Measurements from ENCODE around the gene MFN2. TPM values are rescaled to one million over a fixed set of nuclear protein-coding genes. Genes with fewer than 3 reads are reported as not detected.

The MFN2 gene
- total and polyA plus RNA-seq, 9 of the 15 experiments (the other 6 are each of a cell fraction or from before 2014, with no cell fraction given): 10.5 to 158 (median 87.1) TPM

DNA sequence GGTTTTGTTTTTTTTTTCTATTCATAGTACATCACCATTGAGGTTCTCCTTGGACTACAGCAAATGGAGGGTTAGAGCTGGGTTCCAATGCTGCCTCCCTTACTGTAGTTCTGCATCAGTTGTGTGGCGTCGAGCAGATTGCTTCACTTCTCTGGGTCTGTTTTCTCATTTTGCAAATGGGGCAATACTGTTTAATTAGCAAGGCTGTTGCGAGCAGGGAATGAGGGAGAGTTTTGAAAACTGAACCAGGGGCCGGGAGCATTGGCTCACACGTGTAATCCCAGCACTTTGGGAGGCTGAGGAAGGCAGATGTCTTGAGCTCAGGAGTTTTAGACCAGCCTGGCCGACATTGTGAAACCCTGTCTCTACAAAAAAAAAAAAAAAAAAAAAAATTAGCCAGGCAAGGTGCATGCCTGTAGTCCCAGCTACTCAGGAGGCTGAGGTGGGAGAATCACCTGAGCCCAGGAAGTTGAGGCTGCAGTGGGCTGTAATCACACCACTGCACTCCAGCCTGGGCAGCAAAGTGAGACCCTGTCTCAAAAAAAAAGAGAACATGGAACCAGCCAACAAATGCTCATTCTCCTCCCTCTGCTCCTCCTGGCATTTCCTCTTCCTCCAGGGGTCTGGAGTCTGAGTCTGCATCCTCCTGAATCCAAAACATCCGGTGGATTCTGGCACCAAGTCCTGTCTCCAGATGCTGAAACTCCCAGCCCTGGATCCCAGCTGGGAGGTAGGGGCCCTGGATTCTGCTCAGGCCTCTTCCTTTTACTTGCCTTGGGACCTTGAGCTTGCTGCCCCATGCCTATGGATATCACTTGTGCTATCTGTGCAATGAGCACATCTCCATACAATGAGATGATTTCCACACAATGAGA, 49.4 kb upstream of the MFN2 start:
- Histone ChIP-seq H3K9me1 (ENCODE audit: control insufficient read depth, insufficient read depth, low read length) (no peaks in the 10 kb centered on the region), H4K20me1 (replicated peaks; ENCODE audit: control insufficient read depth, insufficient read depth, low read length) (no peaks in the 10 kb centered on the region), H3K27ac (ENCODE audit: extremely low read depth, low read depth, low read length) (peak overlapping the region; percentile 38; the same call in 2 of the 3 replicates), H2AFZ (ENCODE audit: low read depth, low read length) (peak overlapping the region; percentile 66), H3K4me2 (ENCODE audit: insufficient read depth, low read length) (0 out of 2 replicates have a peak overlapping the region, but pooled peaks have one; percentile 28), H3K36me3 (ENCODE audit: control insufficient read depth, insufficient read depth, low read length) (peaks cover under 1% of the 10 kb centered on the region; the same call in 2 of the 3 replicates), H3K9ac (ENCODE audit: insufficient read depth in 1 of 2, low read depth in 2 of 2, low read length in 2 of 2) (peak overlapping the region; percentile 34 to 46; a peak in 2 of 4 replicates), H3K4me1 (replicated peaks in 1 of 2; ENCODE audit: control insufficient read depth in 2 of 2, insufficient read depth in 2 of 2, low read length in 2 of 2) (peaks cover 29 to 40% of the 10 kb centered on the region in 2 experiments), H3K4me3 (no peak overlapping the region), H3K79me2 (ENCODE audit: control insufficient read depth, insufficient read depth, low read length) (peaks cover 22% of the 10 kb centered on the region), H3K27me3 (ENCODE audit: control insufficient read depth in 2 of 2, insufficient read depth in 2 of 2, low read length in 2 of 2) (no peaks in the 10 kb centered on the region), H3K9me3 (replicated peaks; ENCODE audit: control insufficient read depth, insufficient read depth, low read depth, low read length) (no peaks in the 10 kb centered on the region)
- ATAC-seq: no peak
- FAIRE-seq: no peak
- WGBS (ENCODE audit: insufficient coverage, low coverage, missing lambda C conversion rate): 66% methylated on average over 7 of the region's 7 CpGs
- in situ Hi-C loops (cut with MboI) (no loop called here), intact Hi-C loops (cut with micrococcal nuclease) (loop anchor here (5.0 kb wide), 1 partner anchor 86 kb away; the partner anchor contains the start of gene MIIP)
- DNase-seq (ENCODE audit: extremely low read depth in 1 of 4, low spot score in 3 of 4): no peak
- ChIA-PET POLR2A (interaction anchor here (0.6 to 6.3 kb wide), 7 partner anchors 18 to 137 kb away, joined by 3 to 130 read pairs (median 3); no protein-coding TSS in a partner anchor), CTCF (ENCODE audit: low intra/inter-chr PET ratio) (no interaction called here)
- BruUV-seq (replicated peaks): no TSS peak
- TF ChIP-seq PREB (CRISPR knock-in tag; IDR thresholded peaks at IDR 0.05) (no peak), FOXK2 (conservative IDR thresholded peaks at IDR 0.05 in 1 of 2, IDR thresholded peaks at IDR 0.05 in 1 of 2; ENCODE audit: low read depth in 2 of 2) (no peak), RFX1 (IDR thresholded peaks at IDR 0.05) (no peak), XRCC3 (IDR thresholded peaks at IDR 0.05) (no peak), TSHZ1 (CRISPR knock-in tag; IDR thresholded peaks at IDR 0.05) (no peak), CEBPG (CRISPR knock-in tag; IDR thresholded peaks at IDR 0.05) (peak; percentile 26; the same call in 1 of the 2 replicates), CEBPG (tag; conservative IDR thresholded peaks at IDR 0.05 in 1 of 2, IDR thresholded peaks at IDR 0.05 in 1 of 2) (no peak), PHB2 (IDR thresholded peaks at IDR 0.05; ENCODE audit: low read depth) (no peak), ZNF384 (IDR thresholded peaks at IDR 0.05; ENCODE audit: low read depth, low read length) (0 out of 2 replicates have a peak, but pooled peaks have one; percentile 8)
- TF ChIP-seq, protein P1, sequence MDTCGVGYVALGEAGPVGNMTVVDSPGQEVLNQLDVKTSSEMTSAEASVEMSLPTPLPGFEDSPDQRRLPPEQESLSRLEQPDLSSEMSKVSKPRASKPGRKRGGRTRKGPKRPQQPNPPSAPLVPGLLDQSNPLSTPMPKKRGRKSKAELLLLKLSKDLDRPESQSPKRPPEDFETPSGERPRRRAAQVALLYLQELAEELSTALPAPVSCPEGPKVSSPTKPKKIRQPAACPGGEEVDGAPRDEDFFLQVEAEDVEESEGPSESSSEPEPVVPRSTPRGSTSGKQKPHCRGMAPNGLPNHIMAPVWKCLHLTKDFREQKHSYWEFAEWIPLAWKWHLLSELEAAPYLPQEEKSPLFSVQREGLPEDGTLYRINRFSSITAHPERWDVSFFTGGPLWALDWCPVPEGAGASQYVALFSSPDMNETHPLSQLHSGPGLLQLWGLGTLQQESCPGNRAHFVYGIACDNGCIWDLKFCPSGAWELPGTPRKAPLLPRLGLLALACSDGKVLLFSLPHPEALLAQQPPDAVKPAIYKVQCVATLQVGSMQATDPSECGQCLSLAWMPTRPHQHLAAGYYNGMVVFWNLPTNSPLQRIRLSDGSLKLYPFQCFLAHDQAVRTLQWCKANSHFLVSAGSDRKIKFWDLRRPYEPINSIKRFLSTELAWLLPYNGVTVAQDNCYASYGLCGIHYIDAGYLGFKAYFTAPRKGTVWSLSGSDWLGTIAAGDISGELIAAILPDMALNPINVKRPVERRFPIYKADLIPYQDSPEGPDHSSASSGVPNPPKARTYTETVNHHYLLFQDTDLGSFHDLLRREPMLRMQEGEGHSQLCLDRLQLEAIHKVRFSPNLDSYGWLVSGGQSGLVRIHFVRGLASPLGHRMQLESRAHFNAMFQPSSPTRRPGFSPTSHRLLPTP (IDR thresholded peaks at IDR 0.05; ENCODE audit: borderline replicate concordance, extremely low read depth, insufficient read length): no peak
- TF ChIP-seq, protein P2, sequence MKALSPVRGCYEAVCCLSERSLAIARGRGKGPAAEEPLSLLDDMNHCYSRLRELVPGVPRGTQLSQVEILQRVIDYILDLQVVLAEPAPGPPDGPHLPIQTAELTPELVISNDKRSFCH (CRISPR knock-in tag; IDR thresholded peaks at IDR 0.05): no peak
- TF ChIP-seq, protein P2 (tag; IDR thresholded peaks at IDR 0.05): no peak
